Stimulated activated CD8-positive, alpha-beta memory T cell treated with anti-CD3 and anti-CD28 coated beads, Interleukin-2, amount 100 ng/mL, for 1 hour (primary cell): ENCODE measurements around the gene OPCML.

Experiments used
- DNase-seq, 2 donors: peaks; one replicate each; pipeline ENCODE4 v3.0.0-alpha.2; 2020; ENCODE audit warnings: low read depth in 2 of 2

OPCML gene

GRCh38 chr11:132852361-132852760 lies 679.9 kb downstream of the OPCML start:
- no peak for DNase-seq

- no peak for DNase-seq
Observed at GRCh38 chr11:132851247-132851646, 681.1 kb downstream of the OPCML start.

- no peak for DNase-seq
Observed at GRCh38 chr11:132850266-132850665, 682.0 kb downstream of the OPCML start.

GRCh38 chr11:132848336-132848735 lies 684.0 kb downstream of the OPCML start:
- no peak for DNase-seq

- no peak for DNase-seq
Observed at GRCh38 chr11:132846075-132846474, 686.2 kb downstream of the OPCML start.

- no peak for DNase-seq
Observed at GRCh38 chr11:132844956-132845696, 687.2 kb downstream of the OPCML start.

- DNase-seq = no peak
Observed at GRCh38 chr11:132840660-132841059, 691.6 kb downstream of the OPCML start.

- DNase-seq = no peak
Observed at GRCh38 chr11:132840191-132840590, 692.1 kb downstream of the OPCML start.

GRCh38 chr11:132839236-132839945 lies 692.9 kb downstream of the OPCML start:
- no peak for DNase-seq

GRCh38 chr11:132838627-132839026 lies 693.7 kb downstream of the OPCML start:
- DNase-seq = no peak

- DNase-seq = no peak
Observed at GRCh38 chr11:132831272-132831671, 701.0 kb downstream of the OPCML start.

GRCh38 chr11:132824642-132825041 lies 707.7 kb downstream of the OPCML start:
- DNase-seq = no peak

- DNase-seq = no peak
Observed at GRCh38 chr11:132822276-132822675, 710.0 kb downstream of the OPCML start.

GRCh38 chr11:132821499-132821898 lies 710.8 kb downstream of the OPCML start:
- no peak for DNase-seq

- no peak for DNase-seq
Observed at GRCh38 chr11:132821014-132821413, 711.3 kb downstream of the OPCML start.

- no peak for DNase-seq
Observed at GRCh38 chr11:132818951-132819350, 713.4 kb downstream of the OPCML start.

GRCh38 chr11:132817387-132817786 lies 714.9 kb downstream of the OPCML start:
- no peak for DNase-seq

- no peak for DNase-seq
Observed at GRCh38 chr11:132814410-132814809, 717.9 kb downstream of the OPCML start.

- no peak for DNase-seq
Observed at GRCh38 chr11:132811649-132812048, 720.7 kb downstream of the OPCML start.

- no peak for DNase-seq
Observed at GRCh38 chr11:132809070-132809469, 723.2 kb downstream of the OPCML start.

- DNase-seq = no peak
Observed at GRCh38 chr11:132804258-132804657, 728.0 kb downstream of the OPCML start.

GRCh38 chr11:132803436-132803835 lies 728.9 kb downstream of the OPCML start:
- no peak for DNase-seq

GRCh38 chr11:132802947-132803346 lies 729.4 kb downstream of the OPCML start:
- no peak for DNase-seq
